T-helper 17 cell (primary cell): ENCODE measurements around the gene SLC6A8. TPM values are rescaled to one million over a fixed set of nuclear protein-coding genes. Genes with fewer than 3 reads are reported as not detected.
A peak's percentile ranks its signal among the peaks of the same experiment; 100 is the strongest.
"Not testable (repeated sequence)": the region's sequence is repeated elsewhere in the genome, so short reads cannot be mapped to it uniquely, and the experiment has no call there.

Experiments
- ATAC-seq: fragments of 150-1000 bp; cut with Tn5 transposase; 2 replicates; pipeline ENCODE4 v1.10.0; 2021; ENCODE audit warnings: mild to moderate bottlenecking, moderate library complexity
- DNase-seq, 3 donors: peaks; one replicate each; pipeline versions ENCODE4 v3.0.0 to v3.0.0-alpha.2; 2020 to 2021
- H3K9me3 ChIP-seq: one replicate; pipeline ENCODE4 v1.7.0; 2013; ENCODE audit warnings: low read length, mild to moderate bottlenecking; ENCODE audit not compliant: control insufficient read depth, poor library complexity, severe bottlenecking
- H3K27ac Mint-ChIP-seq: one replicate; pipeline ENCODE4 v1.8.0; 2022; ENCODE audit warnings: mild to moderate bottlenecking, moderate library complexity, mixed read lengths
- H3K27me3 Mint-ChIP-seq: one replicate; pipeline ENCODE4 v1.8.0; 2022; ENCODE audit warnings: mixed read lengths
- H3K36me3 Mint-ChIP-seq: one replicate; pipeline ENCODE4 v1.8.0; 2022; ENCODE audit warnings: low read depth, mixed read lengths
- H3K4me1 Mint-ChIP-seq: one replicate; pipeline ENCODE4 v1.8.0; 2022; ENCODE audit warnings: mild to moderate bottlenecking, mixed read lengths
- H3K4me3 Mint-ChIP-seq: one replicate; pipeline ENCODE4 v1.8.0; 2022; ENCODE audit warnings: mild to moderate bottlenecking, moderate library complexity, mixed read lengths
- total RNA-seq, 4 donors: library from RNA in 2 of 4; stranded (reverse) in 2 of 4; gene quantifications; one replicate each; pipeline ENCODE4 v1.2.3 and lab custom pipeline; 2022 to 2026

Gene SLC6A8
- total RNA-seq, 2 donors from 2014 or later: 3.4 to 4.4 TPM

- no peaks in the 10 kb centered on the region for H3K9me3 ChIP-seq
- H3K4me3 Mint-ChIP-seq: no peak overlapping the region
- no peak for ATAC-seq
- no peaks in the 10 kb centered on the region for H3K36me3 Mint-ChIP-seq
- peaks cover 18% of the 10 kb centered on the region for H3K4me1 Mint-ChIP-seq
- no peak for DNase-seq
- H3K27me3 Mint-ChIP-seq: no peaks in the 10 kb centered on the region
- H3K27ac Mint-ChIP-seq: no peak overlapping the region
These were observed 48.5 kb downstream of the SLC6A8 start for GRCh38 chrX:153736071-153736820.

DNA sequence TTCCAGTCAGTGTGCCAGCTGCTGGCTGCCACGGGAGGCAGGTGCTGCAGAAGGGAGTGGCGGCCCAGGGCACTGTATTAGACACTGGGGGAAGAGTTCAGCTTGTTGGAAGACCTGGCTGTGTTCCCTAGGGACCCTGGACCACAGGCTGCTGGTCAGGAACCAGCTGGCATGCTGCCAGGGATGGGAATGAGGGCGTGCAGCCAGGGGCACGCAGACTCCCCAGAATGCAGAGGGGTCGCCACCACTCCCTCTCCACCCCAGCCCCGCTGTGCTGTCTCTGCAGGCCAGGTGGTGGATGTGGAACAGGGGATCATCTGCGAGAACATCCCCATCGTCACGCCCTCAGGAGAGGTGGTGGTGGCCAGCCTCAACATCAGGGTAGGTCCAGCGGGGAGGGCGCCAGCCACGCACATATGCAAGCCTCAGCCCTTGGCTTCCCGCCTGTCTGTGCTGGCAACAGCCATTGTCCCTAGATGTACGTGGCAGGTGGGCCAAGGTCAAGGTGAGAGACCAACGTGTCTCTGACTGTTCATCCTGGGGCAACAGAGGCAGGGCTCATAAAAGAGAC lies 49.2 kb downstream of the SLC6A8 start:
- H3K4me3 Mint-ChIP-seq: no peak overlapping the region
- no peak overlapping the region for H3K27ac Mint-ChIP-seq
- H3K27me3 Mint-ChIP-seq: no peaks in the 10 kb centered on the region
- H3K36me3 Mint-ChIP-seq: no peaks in the 10 kb centered on the region
- ATAC-seq (no peak), DNase-seq (no peak)
- peaks cover 21% of the 10 kb centered on the region for H3K4me1 Mint-ChIP-seq
- H3K9me3 ChIP-seq: no peaks in the 10 kb centered on the region

GRCh38 chrX:153738056-153738605 lies 50.4 kb downstream of the SLC6A8 start:
- H3K9me3 ChIP-seq: no peaks in the 10 kb centered on the region
- Mint-ChIP-seq H3K27ac (no peak overlapping the region), H3K27me3 (no peaks in the 10 kb centered on the region), H3K4me1 (peaks cover 21% of the 10 kb centered on the region), H3K4me3 (no peak overlapping the region), H3K36me3 (no peaks in the 10 kb centered on the region)
- ATAC-seq (no peak), DNase-seq (no peak)

GRCh38 chrX:153739754-153740486 lies 52.2 kb downstream of the SLC6A8 start:
- H3K27me3 Mint-ChIP-seq: no peaks in the 10 kb centered on the region
- ATAC-seq: peak; percentile 75
- DNase-seq: no peak
- peaks cover 24% of the 10 kb centered on the region for H3K4me1 Mint-ChIP-seq
- H3K36me3 Mint-ChIP-seq: no peaks in the 10 kb centered on the region
- peak overlapping the region; percentile 53 for H3K27ac Mint-ChIP-seq
- H3K4me3 Mint-ChIP-seq: peak overlapping the region; percentile 89
- H3K9me3 ChIP-seq: no peaks in the 10 kb centered on the region

DNA sequence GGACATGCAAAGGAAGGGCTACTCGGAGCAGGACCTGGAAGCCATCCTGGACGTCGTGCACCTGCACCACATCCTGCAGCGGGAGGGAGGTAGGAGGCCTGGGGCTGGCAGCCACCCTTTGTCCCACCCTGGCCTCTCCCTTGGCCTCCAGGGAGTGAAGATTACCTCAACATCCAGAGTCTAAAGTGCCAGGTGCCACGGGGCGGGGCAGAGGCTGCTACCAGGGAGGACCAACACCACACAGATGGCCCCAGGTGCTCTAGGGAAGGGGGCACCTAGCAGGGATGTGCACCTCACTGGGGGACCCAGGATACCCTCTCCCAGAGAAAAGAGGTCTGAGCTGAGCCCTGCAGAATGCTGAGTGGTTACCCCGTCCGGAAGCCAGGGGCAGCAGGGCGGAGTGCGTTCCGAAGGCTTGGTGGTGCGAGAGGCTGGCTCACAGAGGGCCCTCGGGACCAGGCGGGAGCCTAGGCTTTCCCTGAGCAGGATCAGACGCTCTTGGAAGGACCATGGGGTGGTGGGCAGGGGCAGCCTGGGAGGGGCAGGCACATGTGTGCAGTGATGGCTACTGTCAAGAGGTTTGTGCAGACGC lies 53.0 kb downstream of the SLC6A8 start:
- no peaks in the 10 kb centered on the region for H3K9me3 ChIP-seq
- peaks cover 17% of the 10 kb centered on the region for H3K4me1 Mint-ChIP-seq
- peak overlapping the region; percentile 89 for H3K4me3 Mint-ChIP-seq
- peak overlapping the region; percentile 53 for H3K27ac Mint-ChIP-seq
- DNase-seq (no peak), ATAC-seq (peak; percentile 21)
- no peaks in the 10 kb centered on the region for H3K27me3 Mint-ChIP-seq
- H3K36me3 Mint-ChIP-seq: no peaks in the 10 kb centered on the region

GRCh38 chrX:153741446-153741845 lies 53.7 kb downstream of the SLC6A8 start:
- ATAC-seq: no peak
- DNase-seq: no peak
- H3K9me3 ChIP-seq: no peaks in the 10 kb centered on the region
- Mint-ChIP-seq H3K27me3 (no peaks in the 10 kb centered on the region), H3K4me1 (peaks cover 17% of the 10 kb centered on the region), H3K27ac (no peak overlapping the region), H3K36me3 (no peaks in the 10 kb centered on the region), H3K4me3 (peak overlapping the region; percentile 89)

GRCh38 chrX:153742111-153742510 lies 54.4 kb downstream of the SLC6A8 start:
- not testable (repeated sequence) for H3K27ac Mint-ChIP-seq, H3K9me3 ChIP-seq, H3K4me3 Mint-ChIP-seq, DNase-seq, ATAC-seq, H3K36me3 Mint-ChIP-seq, H3K27me3 Mint-ChIP-seq
- H3K4me1 Mint-ChIP-seq: peaks cover 17% of the 10 kb centered on the region

DNA sequence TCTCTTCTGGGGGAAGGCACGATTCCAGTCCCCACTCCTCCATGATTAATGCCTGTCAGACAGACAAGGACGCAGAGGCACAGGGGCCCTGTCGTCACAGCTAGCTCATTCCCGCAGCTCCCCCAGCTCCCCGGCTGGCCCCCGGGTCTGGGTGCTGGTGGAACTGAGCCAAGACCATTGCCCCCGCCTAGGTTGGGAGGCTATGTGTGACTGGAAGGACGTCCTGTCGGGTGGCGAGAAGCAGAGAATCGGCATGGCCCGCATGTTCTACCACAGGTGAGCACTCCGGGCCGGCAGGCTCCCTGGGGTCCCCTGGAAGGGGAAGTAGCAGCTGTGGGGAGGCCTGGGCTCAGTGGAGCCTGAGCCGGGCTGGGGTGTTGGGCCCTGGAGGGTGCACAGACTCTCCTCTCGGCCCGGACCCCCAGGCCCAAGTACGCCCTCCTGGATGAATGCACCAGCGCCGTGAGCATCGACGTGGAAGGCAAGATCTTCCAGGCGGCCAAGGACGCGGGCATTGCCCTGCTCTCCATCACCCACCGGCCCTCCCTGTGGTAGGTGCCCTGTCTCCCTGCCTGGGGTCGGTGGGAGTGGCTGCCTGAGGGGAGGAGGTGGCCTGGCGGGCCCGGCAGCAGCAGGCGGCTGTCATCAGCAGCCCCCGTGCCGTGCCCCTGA lies 55.2 kb downstream of the SLC6A8 start:
- not testable (repeated sequence) for DNase-seq, H3K36me3 Mint-ChIP-seq, H3K27me3 Mint-ChIP-seq, H3K9me3 ChIP-seq, H3K27ac Mint-ChIP-seq, ATAC-seq
- H3K4me1 Mint-ChIP-seq: peaks cover 17% of the 10 kb centered on the region
- H3K4me3 Mint-ChIP-seq: peak overlapping the region; percentile 36

DNA sequence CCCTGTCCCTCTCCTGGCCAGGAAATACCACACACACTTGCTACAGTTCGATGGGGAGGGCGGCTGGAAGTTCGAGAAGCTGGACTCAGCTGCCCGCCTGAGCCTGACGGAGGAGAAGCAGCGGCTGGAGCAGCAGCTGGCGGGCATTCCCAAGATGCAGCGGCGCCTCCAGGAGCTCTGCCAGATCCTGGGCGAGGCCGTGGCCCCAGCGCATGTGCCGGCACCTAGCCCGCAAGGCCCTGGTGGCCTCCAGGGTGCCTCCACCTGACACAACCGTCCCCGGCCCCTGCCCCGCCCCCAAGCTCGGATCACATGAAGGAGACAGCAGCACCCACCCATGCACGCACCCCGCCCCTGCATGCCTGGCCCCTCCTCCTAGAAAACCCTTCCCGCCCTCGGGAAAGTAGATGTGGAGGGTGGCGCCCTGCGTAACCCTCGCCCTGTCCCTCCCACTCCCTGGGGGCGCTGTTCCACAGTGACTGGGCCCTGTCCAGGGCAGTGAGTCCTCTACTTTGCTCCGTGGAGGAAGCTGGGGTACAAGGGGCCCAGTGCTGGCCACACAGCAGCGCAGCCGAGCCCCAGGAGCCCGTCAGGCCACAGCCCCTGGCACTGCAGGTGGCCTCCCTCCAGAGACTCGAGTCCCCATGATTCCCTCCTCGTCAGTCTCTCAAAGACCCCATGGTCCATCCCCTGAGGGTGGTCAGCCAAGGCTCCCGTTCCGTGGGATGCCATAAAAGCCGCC lies 55.9 kb downstream of the SLC6A8 start:
- not testable (repeated sequence) for ATAC-seq, DNase-seq, H3K27me3 Mint-ChIP-seq, H3K27ac Mint-ChIP-seq, H3K9me3 ChIP-seq, H3K36me3 Mint-ChIP-seq, H3K4me3 Mint-ChIP-seq
- H3K4me1 Mint-ChIP-seq: peaks cover 17% of the 10 kb centered on the region

DNA sequence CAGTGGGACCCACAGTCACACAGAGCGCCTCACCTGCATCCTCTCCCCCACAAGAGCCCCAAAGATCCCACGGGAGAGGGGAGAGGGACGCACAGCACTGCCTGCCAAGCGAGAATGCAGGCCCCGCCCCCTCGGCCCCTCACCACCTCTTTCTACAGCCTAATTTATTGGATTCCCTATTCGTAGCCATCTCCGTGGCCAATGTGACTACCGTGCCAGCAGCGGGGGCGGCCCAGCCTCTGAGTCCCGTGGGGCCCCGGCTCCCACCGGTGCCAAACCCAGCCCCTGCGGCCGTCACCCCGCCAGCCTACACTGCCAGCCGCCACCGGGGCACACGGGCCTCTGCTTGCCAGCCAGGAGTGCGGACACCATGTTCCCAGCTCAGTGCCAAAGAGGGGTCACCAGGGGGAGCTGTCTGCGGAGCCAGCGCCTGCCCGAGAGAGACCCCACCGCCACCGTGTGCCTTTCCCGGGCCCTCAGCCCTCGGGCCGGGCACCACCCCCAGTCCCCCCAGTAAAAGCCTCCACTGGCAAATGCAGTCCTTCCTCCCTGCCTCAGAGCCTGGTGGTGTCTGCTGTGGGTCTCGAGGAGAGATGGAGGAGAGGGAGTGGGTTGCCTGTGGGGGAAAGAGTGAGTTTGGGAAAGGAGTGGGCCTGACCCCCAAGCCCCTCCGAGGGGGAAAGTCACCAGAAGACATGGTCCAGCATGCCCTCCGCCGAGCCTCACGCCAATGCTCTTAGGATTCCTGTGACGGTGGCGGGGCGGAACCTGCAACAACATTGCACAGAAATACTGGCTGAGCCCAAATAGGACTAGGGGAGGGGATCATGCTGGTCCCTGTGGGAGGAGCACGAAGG lies 56.7 kb downstream of the SLC6A8 start:
- Mint-ChIP-seq H3K36me3 (no peaks in the 10 kb centered on the region), H3K27ac (no peak overlapping the region), H3K4me3 (no peak overlapping the region), H3K27me3 (no peaks in the 10 kb centered on the region), H3K4me1 (peaks cover 17% of the 10 kb centered on the region)
- DNase-seq: no peak
- ATAC-seq: no peak
- no peaks in the 10 kb centered on the region for H3K9me3 ChIP-seq

- ATAC-seq, H3K4me3 Mint-ChIP-seq, H3K27ac Mint-ChIP-seq, H3K9me3 ChIP-seq, H3K27me3 Mint-ChIP-seq, H3K36me3 Mint-ChIP-seq, DNase-seq: not testable (repeated sequence)
- peaks cover 17% of the 10 kb centered on the region for H3K4me1 Mint-ChIP-seq
These were observed 57.3 kb downstream of the SLC6A8 start for GRCh38 chrX:153745067-153745433.
